ENCODE data around the gene APOL2. TPM values are rescaled to one million over a fixed set of nuclear protein-coding genes. Genes with fewer than 3 reads are reported as not detected.
"Not testable (repeated sequence)": the region's sequence is repeated elsewhere in the genome, so short reads cannot be mapped to it uniquely, and the experiment has no call there.

The APOL2 gene
- total RNA-seq, 1 donor from 2014 or later = 57.7 TPM

- DNase-seq = peak; percentile 46
These were observed 766 bp downstream of the APOL2 start for GRCh38 chr22:36238373-36239149.

- peak; percentile 41 for DNase-seq
These were observed 1.6 kb downstream of the APOL2 start for GRCh38 chr22:36237462-36238372.

GRCh38 chr22:36236388-36237319, 2.7 kb downstream of the APOL2 start:
- DNase-seq = peak; percentile 7

GRCh38 chr22:36235585-36235984, 3.7 kb downstream of the APOL2 start:
- no peak for DNase-seq

- no peak for DNase-seq
These were observed 4.4 kb downstream of the APOL2 start for GRCh38 chr22:36234919-36235318.

- no peak for DNase-seq
These were observed 5.1 kb downstream of the APOL2 start for GRCh38 chr22:36234213-36234612.

- DNase-seq = no peak
These were observed 5.5 kb downstream of the APOL2 start for GRCh38 chr22:36233796-36234195.

GRCh38 chr22:36232715-36233401, 6.5 kb downstream of the APOL2 start:
- no peak for DNase-seq

- peak; percentile 24 for DNase-seq
These were observed 8.3 kb downstream of the APOL2 start for GRCh38 chr22:36231051-36231450.

- DNase-seq = not testable (repeated sequence)
These were observed 9.7 kb downstream of the APOL2 start for GRCh38 chr22:36229649-36230048.

- DNase-seq = no peak
These were observed 10.4 kb downstream of the APOL2 start for GRCh38 chr22:36228944-36229343.

GRCh38 chr22:36228369-36228768, 11.0 kb downstream of the APOL2 start:
- not testable (repeated sequence) for DNase-seq

- DNase-seq = no peak
These were observed 11.5 kb downstream of the APOL2 start for GRCh38 chr22:36227806-36228205.

- DNase-seq = no peak
These were observed 11.9 kb downstream of the APOL2 start for GRCh38 chr22:36227396-36227795.

- DNase-seq = no peak
These were observed 13.1 kb downstream of the APOL2 start for GRCh38 chr22:36226189-36226588.

GRCh38 chr22:36225333-36225922, 13.9 kb downstream of the APOL2 start:
- DNase-seq = no peak

- no peak for DNase-seq
These were observed 15.1 kb downstream of the APOL2 start for GRCh38 chr22:36224245-36224644.

- no peak for DNase-seq
These were observed 15.8 kb downstream of the APOL2 start for GRCh38 chr22:36223504-36223903.

GRCh38 chr22:36222887-36223450, 16.4 kb downstream of the APOL2 start:
- no peak for DNase-seq

- peak; percentile 76 for DNase-seq
These were observed 17.3 kb downstream of the APOL2 start for GRCh38 chr22:36221799-36222751.
